ENCODE measurements around the gene TBC1D3B. TPM values are rescaled to one million over a fixed set of nuclear protein-coding genes. Genes with fewer than 3 reads are reported as not detected.
"Not testable (repeated sequence)": the region's sequence is repeated elsewhere in the genome, so short reads cannot be mapped to it uniquely, and the experiment has no call there.

The TBC1D3B gene
- total RNA-seq, 1 donor from 2014 or later, result 0.64 TPM

GRCh38 chr17:36129616-36130015 is 46.8 kb downstream of the TBC1D3B start:
- DNase-seq (ENCODE audit: low read depth in 2 of 2), result no peak

DNA sequence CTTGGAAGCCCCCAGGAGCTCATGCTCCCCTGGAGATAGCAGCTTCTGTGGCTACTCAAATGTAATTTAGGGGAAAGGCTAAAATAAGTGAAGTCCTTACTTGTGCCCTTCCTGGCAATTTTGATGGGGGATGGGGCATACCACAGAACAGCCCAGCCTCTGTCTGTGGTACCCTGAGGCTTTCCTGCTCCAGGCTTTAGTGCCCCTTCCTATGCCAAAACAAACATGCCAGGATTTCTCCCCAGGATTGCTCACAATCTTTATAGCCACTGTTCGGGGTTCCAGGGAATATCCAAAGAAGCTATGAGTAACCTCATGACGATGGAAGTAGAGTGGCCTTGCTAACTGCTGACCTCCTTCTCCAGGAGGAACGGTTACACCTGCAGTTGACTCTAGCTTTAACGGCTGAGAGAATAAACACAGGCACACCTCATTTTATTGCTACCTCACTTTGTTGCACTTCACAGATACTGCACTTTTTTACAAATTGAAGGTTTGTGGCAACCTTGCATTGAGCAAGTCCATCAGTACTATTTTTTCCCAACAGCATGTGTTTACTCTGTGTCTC is 47.9 kb downstream of the TBC1D3B start:
- no peak for DNase-seq (ENCODE audit: low read depth in 2 of 2)

DNA sequence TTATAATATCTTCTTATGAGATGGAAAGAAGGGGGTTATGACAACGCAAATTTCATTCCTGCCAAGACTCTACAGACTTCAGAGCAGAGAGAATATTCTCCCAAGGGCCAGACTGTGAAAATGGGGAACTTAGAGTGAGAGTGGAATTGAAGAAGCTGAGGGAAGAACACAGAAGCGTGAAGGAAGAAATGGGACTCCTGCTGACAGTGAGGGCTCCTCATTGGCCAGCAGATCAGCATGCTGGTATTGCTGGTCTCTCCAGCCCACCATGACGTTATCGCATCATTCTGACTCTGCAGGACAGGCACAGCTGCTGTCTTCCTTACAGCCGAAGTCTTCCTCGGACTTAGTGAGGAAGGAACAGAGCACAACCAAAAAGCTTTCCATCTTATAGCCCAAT is 48.5 kb downstream of the TBC1D3B start:
- no peak for DNase-seq (ENCODE audit: low read depth in 2 of 2)

- DNase-seq (ENCODE audit: low read depth in 2 of 2), result no peak
Observed at GRCh38 chr17:36127199-36127893, 49.1 kb downstream of the TBC1D3B start.

GRCh38 chr17:36124879-36125824 is 51.3 kb downstream of the TBC1D3B start:
- no peak for DNase-seq (ENCODE audit: low read depth in 2 of 2)

- DNase-seq (ENCODE audit: low read depth in 2 of 2), result no peak
Observed at GRCh38 chr17:36123431-36123830, 53.0 kb downstream of the TBC1D3B start.

DNA sequence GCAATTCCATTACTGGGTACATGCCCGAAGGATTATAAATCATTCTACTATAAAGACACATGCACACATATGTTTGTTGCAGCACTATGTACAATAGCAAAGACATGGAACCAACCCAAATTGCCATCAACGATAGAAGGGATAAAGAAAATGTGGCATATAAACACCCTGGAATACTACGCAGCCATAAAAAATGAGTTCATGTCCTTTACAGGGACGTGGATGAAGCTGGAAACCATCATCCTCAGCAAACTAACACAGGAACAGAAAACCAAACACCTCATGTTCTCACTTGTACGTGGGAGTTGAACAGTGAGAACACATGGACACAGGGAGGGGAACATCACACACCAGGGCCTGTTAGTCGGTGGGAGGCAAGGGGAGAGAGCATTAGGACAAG is 55.3 kb downstream of the TBC1D3B start:
- DNase-seq (ENCODE audit: low read depth in 2 of 2), result not testable (repeated sequence)

GRCh38 chr17:36120221-36120620 is 56.2 kb downstream of the TBC1D3B start:
- DNase-seq (ENCODE audit: low read depth in 2 of 2), result no peak

- no peak for DNase-seq (ENCODE audit: low read depth in 2 of 2)
Observed at GRCh38 chr17:36118477-36119353, 57.7 kb downstream of the TBC1D3B start.

- DNase-seq (ENCODE audit: low read depth in 2 of 2), result no peak
Observed at GRCh38 chr17:36117505-36118382, 58.7 kb downstream of the TBC1D3B start.

Other genes starting within 250 kb of the TBC1D3B start
- gene RDM1, start 245.9 kb downstream of the TBC1D3B start, total RNA-seq, result 0.13 TPM in 1 of 2 replicates, not detected in the other
- not detected in 2 replicates for gene LYZL6, start 232.9 kb downstream of the TBC1D3B start, total RNA-seq
- 0.13 and 0.38 TPM in 2 replicates for gene CCL16, start 195.1 kb downstream of the TBC1D3B start, total RNA-seq
- 2.7 and 24.7 TPM in 2 replicates for gene CCL14, start 189.9 kb downstream of the TBC1D3B start, total RNA-seq
- gene CCL15, start 175.1 kb downstream of the TBC1D3B start, total RNA-seq, result not detected in 2 replicates
- gene CCL23, start 158.7 kb downstream of the TBC1D3B start, total RNA-seq, result 0.38 TPM in 1 of 2 replicates, not detected in the other
- not detected in 2 replicates for gene CCL18, start 112.4 kb downstream of the TBC1D3B start, total RNA-seq
- not detected in 2 replicates for gene CCL3, start 86.5 kb downstream of the TBC1D3B start, total RNA-seq
- not detected in 2 replicates for gene CCL4, start 72.8 kb downstream of the TBC1D3B start, total RNA-seq
- not detected in 2 replicates for gene CCL3L1, start 20.1 kb upstream of the TBC1D3B start, total RNA-seq
- gene CCL4L2, start 34.4 kb upstream of the TBC1D3B start, total RNA-seq, result not detected in 2 replicates
- under 0.01 TPM in 1 of 2 replicates, not detected in the other for gene TBC1D3I, start 87.9 kb upstream of the TBC1D3B start, total RNA-seq
- gene TBC1D3G, start 147.2 kb upstream of the TBC1D3B start, total RNA-seq, result not detected in 2 replicates
- gene TBC1D3H, start 211.8 kb upstream of the TBC1D3B start, total RNA-seq, result not detected in 2 replicates

Data from dermis microvascular lymphatic vessel endothelial cell (primary cell).